ENCODE measurements around the gene IFT43.

Gene IFT43

DNA sequence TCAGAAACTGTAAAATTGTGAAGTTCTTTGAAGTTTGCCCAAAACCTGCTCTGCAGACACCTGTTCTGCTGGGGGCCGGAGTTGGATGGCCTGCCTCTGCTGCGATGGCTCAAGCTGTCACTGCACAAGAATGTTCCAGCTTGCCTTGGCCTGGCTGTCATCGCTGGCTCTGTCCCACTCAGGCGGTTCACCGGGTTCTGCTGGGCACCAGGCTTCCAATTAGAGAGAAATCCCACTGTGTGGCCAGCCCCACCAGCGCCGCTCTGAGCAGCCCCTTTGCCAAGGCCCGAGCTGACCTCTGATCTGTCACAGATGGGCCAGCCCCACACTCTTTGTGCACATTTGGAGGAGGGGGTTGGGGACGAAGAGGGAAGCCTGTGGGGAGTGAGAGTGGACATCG is 94.5 kb downstream of the IFT43 start:
- no peak for DNase-seq (ENCODE audit: low read depth, low spot score)

GRCh38 chr14:76080471-76080870 is 94.9 kb downstream of the IFT43 start:
- DNase-seq (ENCODE audit: low read depth, low spot score), result no peak

- DNase-seq (ENCODE audit: low read depth, low spot score), result no peak
Measured at GRCh38 chr14:76081642-76082041, 96.1 kb downstream of the IFT43 start.

GRCh38 chr14:76083796-76084765 is 98.5 kb downstream of the IFT43 start:
- DNase-seq (ENCODE audit: low read depth, low spot score), result no peak

- no peak for DNase-seq (ENCODE audit: low read depth, low spot score)
Measured at GRCh38 chr14:76085358-76085757, 99.8 kb downstream of the IFT43 start.

GRCh38 chr14:76086636-76087035 is 101.1 kb downstream of the IFT43 start:
- no peak for DNase-seq (ENCODE audit: low read depth, low spot score)

DNA sequence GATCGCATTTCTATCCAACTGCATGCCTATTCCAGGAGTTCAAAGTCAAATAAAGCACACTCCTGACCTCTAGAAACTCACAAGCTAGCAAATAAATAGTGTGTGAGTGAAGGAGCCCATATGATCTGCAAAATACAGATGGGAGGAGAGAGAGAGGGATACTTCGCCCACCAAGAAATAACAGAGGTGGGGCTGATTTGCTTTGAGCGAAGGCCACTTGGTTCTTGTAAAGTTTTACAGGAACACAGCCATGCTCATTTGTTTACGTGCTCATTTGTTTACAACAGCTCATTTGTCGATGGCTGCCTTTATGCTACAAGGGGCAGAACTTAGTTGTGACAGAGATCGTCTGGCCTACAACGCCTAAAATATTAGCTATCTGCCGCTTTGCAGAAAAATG is 102.8 kb downstream of the IFT43 start:
- DNase-seq (ENCODE audit: low read depth, low spot score), result no peak

- DNase-seq (ENCODE audit: low read depth, low spot score), result no peak
Measured at GRCh38 chr14:76088771-76089571, 103.4 kb downstream of the IFT43 start.

DNA sequence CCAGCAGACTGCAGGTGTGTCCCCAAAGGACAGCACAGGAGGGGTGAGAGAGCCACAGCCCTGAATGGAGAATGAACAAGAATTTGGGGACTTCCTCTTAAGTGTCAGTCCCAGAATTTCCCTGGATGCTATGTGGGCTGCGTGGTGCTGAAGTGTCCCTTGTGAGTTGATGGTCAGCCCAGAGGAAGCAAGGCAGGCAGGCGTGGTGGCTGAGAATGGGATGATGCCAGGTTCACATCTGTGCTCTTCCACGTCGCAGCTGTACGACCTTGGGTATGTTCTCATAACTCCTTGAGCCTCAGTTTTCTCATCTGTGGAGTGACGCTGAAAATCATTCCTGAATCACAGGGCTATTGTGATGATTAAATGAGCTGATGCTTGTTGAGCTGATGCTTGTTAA is 104.0 kb downstream of the IFT43 start:
- no peak for DNase-seq (ENCODE audit: low read depth, low spot score)

DNA sequence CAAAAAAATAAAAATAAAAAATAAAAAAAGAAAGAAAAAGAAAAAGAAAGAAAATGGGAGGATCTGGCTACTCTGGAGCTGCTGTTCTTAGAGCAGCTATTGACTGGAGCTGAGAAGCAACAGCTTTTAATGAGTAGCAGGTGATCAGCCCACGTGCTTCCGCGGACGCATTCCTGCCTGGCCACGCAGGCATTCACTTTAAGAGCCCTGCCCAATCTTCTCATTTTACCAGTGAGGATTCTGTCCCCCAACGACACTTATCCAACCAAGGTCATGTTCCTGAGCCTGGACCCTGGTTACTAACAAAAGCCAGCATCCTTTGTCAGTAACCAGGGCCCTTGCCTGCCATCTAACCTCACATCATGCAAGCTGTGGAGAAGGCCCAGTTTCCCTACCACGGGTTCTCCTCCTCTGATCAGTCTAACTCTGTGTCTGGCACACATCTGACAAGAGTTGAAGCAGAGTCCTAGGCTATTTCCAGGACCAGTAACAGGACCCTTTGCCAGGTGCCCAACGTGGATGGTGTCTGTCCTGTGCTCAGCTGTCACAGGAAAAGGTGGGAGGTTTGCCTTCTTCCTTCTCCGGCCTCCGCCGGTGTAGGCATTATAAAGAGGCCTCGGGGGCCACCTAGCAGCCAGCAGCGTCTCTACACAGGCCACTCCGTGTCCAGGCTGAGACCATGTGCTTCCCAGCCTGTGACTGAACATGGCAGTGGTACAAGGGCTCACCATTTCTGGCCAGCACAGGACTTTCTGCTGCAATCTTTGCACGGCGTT is 105.2 kb downstream of the IFT43 start:
- DNase-seq (ENCODE audit: low read depth, low spot score), result no peak

GRCh38 chr14:76093077-76093476 is 107.5 kb downstream of the IFT43 start:
- no peak for DNase-seq (ENCODE audit: low read depth, low spot score)

DNA sequence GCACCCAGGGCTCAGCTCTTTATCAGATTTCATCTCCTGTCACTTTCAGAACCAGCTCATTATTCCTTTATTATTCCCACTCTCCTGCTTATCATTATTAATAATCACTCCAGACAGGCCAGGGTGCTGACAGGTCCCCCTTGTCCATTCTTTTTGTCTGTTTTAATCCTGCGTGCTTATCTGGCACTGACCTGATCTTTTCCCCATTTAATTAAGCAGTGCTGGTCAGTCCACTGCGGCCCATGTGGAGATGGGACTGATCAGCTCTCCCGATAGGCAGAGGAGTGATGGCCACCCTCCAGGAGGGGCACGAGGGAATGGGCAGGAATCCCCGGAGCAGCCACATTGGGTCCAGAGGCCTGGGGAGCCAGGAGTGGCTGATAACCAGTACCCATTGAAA is 110.7 kb downstream of the IFT43 start:
- no peak for DNase-seq (ENCODE audit: low read depth, low spot score)

DNA sequence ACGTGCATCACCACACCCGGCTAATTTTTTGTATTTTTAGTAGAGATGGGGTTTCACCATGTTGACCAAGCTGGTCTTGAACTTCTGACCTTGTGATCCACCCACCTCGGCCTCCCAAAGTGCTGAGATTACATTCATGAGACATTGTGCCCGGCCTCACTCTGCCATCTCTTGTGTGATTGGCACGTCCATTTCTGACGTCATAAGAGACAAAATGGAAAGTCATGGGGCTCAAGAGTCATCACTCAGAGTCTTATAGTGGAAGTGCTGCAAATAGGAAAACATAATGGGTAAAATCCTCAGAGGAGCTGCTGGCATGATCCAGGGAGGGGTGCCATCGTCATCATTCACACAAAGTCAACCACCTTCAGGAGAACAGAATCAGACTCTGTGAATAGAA is 112.0 kb downstream of the IFT43 start:
- DNase-seq (ENCODE audit: low read depth, low spot score), result no peak

DNA sequence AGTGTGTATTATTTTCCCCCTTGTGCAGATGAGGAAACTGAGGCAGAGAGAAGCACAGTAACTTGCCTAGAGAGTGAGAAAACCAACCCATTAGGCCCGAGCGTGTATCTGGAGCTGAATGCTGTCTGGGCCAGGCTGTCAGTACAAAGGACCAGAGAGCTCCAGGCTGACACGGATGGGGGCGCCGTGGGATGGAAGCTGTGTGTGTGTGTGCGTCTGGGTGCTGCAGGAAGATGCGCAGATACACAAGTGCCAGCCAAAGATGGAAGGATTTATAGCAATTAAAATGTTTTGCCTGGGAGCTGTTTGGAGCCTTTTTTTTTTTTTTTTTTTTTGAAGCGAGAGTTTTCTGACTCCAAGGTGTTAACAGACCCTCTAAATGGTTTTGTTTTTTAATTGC is 112.5 kb downstream of the IFT43 start:
- DNase-seq (ENCODE audit: low read depth, low spot score), result no peak

GRCh38 chr14:76098916-76099675 is 113.5 kb downstream of the IFT43 start:
- DNase-seq (ENCODE audit: low read depth, low spot score), result no peak

DNA sequence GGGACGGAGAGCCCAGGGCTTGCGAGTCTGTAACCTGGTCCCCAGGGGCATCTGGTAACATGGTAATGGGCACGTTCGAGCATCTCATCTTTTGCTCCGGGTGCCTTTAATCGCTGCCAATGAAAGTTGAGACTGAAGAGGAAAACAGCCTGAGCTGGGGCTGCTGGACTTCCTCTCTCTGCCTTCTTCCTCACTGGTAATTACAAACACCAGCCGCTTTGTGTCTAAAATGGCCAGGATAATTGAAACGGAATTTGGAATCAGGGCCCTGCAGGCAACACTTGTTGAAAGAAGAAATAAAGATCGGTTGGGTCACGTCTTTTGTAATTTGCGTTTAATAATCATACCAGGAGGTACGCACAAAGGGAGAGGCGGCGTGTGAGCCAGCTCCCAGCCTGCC is 114.7 kb downstream of the IFT43 start:
- no peak for DNase-seq (ENCODE audit: low read depth, low spot score)

DNA sequence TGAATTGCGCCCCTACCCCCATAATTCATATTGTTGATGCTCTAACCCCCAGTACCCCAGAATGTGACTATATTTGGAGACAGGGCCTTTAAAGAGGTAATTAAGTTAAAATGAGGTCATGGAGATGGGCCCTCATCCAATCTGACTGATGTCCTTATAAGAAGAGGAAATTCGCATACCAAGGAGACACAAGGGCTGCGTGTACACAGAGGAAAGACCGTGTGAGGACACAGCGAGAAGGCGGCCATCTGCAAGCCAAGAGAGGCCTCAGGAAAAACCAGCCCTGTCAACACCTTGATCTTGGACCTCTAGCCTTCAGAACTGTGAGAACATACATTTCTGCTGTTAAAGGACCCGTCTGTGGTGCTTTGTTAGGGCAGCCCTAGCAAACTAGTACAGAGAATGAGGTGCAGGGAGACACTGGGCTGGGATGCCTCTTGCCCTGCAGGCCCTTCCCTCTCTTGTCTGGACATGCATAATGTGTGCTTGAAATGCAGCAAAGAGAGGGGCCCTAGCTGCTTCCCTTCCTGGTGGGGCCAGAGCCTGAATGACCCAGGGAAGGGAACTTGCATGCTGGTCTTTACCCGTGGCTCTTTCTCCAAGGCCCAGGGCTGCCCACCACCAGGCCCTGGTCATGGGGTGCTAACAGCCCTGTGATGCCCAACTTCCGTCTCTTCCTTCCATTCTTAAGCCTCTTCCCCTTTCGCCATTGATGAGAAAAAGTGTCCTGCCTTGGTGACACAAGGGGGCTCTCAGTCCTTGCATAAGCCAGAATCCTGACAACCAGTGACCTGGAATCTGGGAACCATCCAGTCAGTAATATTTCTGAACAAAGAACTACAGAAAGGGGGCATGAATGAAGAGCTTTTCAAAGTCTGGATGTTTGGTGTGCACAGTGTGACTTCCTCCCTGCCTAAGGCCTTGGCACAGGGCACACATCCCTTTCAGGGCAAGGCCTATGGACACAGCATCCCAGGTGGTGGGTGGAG is 116.1 kb downstream of the IFT43 start:
- DNase-seq (ENCODE audit: low read depth, low spot score), result no peak

DNA sequence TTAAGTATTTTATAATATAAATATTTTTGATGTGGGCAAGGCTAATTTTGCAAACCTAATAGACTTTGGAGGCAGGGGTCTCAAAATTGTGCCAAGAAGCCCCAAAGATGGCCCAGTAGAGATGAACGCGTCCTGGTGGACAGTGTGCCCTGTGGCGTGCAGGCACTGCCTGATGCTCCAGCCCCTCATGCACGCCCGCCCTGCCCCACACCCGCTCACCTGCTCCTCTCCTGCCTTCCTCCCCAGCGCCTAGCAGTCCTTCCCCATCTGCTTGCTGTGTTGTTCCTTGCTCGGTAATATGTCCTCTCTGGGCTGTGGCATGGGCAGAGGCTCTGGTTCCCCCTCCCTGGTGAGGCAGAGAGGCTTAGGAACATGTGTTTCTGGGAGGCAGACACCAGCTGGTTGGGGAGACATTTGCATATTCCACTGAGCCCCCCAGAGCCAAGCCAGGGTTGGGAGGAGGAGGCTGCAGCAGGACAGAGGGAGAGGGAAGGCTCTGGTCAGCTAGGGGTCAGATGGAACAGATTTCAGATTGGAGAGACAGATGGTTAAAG is 119.3 kb downstream of the IFT43 start:
- no peak for DNase-seq (ENCODE audit: low read depth, low spot score)

GRCh38 chr14:76106188-76106587 is 120.6 kb downstream of the IFT43 start:
- DNase-seq (ENCODE audit: low read depth, low spot score), result no peak
